Gastrocnemius medialis (tissue), 4 donors: ENCODE data around the gene TRAPPC11.

Experiments used
- CTCF ChIP-seq, 5 experiments: fragments of 450-650 bp in 3 of 5; fragments of 200-600 bp in 2 of 5; sonication (generic) in 2 of 5; IDR thresholded peaks in 4 of 5; conservative IDR thresholded peaks in 1 of 5; 1 replicate in 4 of 5; 2 replicates in 1 of 5; pipeline ENCODE4 v1.5.1; 2016 to 2019; ENCODE audit warnings: antibody characterized with exemption in 5 of 5, mild to moderate bottlenecking in 3 of 5, moderate library complexity in 3 of 5
- POLR2A ChIP-seq, 2 donors: fragments of 450-650 bp; IDR thresholded peaks; one replicate each; pipeline ENCODE4 v1.6.1; 2017; ENCODE audit warnings: antibody characterized with exemption in 2 of 2, mild to moderate bottlenecking in 2 of 2, moderate library complexity in 2 of 2

GRCh38 chr4:183659872-183660242 is 764 bp downstream of the TRAPPC11 start:
- no peak for TF ChIP-seq POLR2A (IDR thresholded peaks at IDR 0.05)
- no peak for TF ChIP-seq CTCF (IDR thresholded peaks at IDR 0.05 in 4 of 5, conservative IDR thresholded peaks at IDR 0.05 in 1 of 5)
